Superior temporal gyrus (tissue), 1 donor: ENCODE data around the gene JAKMIP1.

ENCODE experiments used
- DNase-seq: peaks from one replicate; pipeline ENCODE4 v3.0.0-alpha.2; 2016; ENCODE audit errors: extremely low spot score

JAKMIP1 gene

DNA sequence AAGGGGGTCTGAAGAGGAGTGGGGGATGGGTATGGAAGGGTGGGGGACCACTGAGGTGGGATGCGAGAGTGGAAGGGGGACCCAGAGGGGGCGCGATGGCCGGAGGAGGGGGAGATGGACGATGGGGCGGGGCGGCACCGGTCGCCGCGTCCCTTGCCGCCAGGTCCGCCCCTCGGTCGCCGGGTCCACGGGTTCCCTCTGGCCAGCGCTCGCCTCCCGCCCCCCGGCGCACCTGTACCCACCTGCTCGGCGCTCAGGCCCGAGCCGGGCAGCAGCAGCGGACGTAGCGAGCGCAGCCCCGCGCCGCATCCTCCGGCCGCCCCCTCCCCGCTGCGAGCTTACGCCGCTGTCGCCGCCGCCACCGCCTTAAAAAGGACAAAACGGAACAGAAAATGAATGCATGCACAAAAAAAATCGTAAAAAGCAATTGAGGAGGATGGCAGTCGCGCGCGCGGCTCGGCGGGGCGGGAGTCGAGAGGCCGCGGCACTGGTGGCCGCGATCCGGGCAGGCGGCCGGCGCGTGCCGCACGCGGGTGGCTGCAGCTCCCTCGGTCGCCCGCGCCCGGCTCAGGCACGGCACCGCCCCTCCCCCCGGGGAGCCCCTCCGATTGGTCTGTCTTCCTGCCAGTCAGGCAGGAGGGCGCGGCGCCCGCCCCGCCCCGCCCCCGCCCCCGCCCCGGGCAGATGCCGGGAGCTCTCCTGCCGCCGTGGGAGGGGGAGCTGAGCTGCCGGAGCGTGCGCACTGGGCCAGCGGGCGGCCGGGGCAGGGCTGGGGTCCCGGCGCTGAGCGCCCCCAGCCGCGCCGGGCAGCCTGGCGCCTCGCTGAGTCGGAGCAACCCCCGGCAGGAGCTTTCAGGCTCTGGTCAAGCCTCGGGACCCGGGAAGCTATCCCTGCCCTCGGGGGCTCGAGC lies at the start of gene JAKMIP1:
TSS of gene JAKMIP1 (minus strand) at position 539 of the 911 bp plus-strand sequence. CDS start 87,699 bp downstream, outside the sequence.
- peak; percentile 77 for DNase-seq

- DNase-seq = no peak
These were observed 48.0 kb upstream of the JAKMIP1 start for GRCh38 chr4:6248394-6248793.

- DNase-seq = no peak
These were observed 45.9 kb upstream of the JAKMIP1 start for GRCh38 chr4:6246170-6246634.

DNA sequence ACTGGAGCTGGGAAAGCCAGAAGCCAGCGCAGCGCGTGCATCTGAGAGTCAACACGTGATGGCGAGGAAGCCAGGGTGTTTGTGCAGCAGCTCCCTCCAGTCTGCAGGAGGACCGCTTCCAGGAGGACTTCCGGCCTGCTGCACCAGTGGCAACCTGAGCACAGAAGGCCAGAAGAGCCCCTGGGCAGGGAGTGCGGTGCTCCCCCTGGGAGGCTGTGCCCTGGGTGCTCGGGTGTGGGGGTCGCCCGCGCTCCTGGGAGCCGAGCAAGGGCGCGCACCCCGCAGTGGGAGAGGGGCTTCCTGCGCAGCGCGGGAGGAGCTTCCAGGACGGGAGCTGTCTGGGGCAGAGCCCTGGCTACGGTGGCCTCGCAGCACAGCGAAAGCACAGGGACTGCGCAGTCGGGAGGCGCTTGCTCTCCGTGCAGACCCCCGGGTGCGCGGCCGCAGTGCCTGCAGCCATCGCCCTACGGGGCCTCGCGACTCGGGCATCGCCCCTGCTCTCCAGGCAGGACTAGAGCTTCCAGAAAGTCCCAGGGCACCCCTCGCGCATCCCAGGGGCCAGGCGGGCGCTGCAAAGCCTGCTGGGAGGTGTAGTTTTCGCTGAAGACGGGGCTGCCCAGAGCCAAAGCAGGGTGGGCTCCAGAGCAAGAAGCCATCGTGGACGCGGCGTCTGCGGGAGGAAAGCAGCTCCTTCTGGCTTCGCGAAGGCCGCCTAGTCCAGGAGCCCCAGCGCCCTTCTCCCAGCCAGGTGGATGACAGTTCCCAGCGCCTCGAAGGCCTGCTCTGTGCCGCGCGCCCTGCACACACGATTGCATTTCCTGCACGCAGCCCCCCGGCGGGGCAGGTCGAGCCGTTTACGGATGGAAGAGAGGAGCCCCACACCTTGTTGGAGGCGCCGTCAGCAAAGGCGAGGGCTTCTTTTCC lies 45.2 kb upstream of the JAKMIP1 start:
- peak; percentile 63 for DNase-seq

DNA sequence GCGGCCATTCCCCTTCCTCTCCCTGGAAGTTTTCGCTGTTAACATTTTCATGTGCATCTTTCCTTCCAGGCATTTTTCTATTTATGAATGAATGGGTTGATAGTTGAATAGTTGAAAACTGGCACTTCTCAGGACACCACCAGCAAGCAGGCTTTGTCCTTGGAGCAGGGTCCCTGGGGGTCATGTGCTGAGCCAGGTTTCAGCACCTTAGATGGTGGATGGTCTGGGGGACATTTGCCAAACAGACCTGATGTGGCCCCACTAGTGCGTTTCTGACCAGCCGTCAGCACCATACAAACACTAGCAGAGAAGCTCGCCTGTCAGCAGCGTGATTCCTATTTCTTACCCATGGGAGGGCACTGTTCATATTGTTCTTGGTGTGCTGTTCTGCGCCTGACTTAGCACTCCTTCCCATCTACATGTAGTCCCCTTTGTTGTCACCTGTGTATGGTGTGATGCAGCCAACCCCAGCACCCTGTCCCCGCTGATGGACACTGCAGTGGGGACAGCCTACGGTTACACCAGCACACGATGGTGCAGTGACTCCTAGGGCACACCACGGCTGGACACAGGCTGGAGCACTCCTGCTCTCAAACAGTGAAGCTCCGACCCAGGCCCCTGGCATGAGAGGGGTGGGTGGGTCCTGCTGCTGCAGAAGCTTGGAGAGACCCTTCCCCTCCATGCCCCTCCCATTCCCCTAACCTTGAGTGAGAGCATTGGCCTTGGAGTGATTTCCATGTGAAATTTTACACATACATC lies 42.1 kb upstream of the JAKMIP1 start:
- no peak for DNase-seq

- DNase-seq = no peak
These were observed 40.9 kb upstream of the JAKMIP1 start for GRCh38 chr4:6241062-6241845.

- no peak for DNase-seq
These were observed 39.6 kb upstream of the JAKMIP1 start for GRCh38 chr4:6239968-6240367.

GRCh38 chr4:6239486-6239885 lies 39.1 kb upstream of the JAKMIP1 start:
- no peak for DNase-seq

- no peak for DNase-seq
These were observed 36.6 kb upstream of the JAKMIP1 start for GRCh38 chr4:6236816-6237390.

DNA sequence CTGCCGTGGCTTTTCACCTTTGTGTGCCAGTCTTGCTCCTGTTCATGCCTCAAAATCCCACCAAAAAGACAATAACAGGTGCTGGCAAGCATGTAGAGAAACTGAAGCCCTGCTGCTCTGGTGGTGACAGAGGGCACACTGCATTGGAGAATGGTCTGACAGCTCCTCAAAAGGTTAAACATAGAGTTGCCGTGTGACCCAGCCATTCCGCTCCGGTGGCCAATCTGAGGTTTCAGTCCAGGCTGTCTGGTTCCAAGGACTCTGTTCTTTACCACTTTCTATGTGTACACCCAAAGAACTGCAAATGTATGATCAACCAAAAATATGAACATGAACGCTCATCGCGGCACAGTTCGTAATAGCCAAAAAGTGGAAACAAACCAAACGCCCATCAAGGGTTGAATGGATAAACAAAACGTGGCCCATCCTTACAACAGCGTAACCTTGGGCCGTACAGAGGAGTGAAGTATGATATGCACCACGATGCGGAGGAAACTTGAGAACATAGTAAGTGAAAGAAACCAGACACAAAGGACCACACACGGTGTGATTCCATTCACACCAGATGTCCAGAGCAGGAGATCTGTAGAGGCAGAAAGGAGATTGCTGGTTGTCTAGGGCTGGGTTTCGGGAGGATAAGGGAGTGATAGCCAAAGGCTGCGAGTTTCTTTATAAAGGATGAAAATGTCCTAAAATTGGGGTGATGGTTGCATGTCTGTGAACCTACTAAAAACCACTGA lies 35.7 kb upstream of the JAKMIP1 start:
- DNase-seq = no peak

DNA sequence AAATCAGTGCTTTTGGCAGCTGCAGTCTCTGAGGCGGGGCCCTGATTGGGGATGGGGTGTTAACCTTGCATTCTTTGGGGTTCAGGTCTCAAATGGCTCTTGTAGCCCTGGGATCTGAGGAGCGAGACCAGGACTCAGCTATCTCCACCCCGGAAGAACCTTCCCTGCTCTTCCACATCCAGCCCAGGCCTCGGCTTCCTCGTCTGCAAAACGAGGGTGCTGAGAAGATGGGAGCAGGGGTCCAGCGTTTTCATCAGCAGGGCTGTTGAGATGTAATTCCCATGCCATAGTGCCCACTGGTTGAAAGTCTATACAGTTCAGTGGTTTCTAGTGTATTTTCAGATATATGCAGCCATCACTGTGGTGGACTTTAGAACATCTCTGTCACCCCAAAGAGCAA lies 34.7 kb upstream of the JAKMIP1 start:
- no peak for DNase-seq

GRCh38 chr4:6233929-6234328 lies 33.6 kb upstream of the JAKMIP1 start:
- no peak for DNase-seq

DNA sequence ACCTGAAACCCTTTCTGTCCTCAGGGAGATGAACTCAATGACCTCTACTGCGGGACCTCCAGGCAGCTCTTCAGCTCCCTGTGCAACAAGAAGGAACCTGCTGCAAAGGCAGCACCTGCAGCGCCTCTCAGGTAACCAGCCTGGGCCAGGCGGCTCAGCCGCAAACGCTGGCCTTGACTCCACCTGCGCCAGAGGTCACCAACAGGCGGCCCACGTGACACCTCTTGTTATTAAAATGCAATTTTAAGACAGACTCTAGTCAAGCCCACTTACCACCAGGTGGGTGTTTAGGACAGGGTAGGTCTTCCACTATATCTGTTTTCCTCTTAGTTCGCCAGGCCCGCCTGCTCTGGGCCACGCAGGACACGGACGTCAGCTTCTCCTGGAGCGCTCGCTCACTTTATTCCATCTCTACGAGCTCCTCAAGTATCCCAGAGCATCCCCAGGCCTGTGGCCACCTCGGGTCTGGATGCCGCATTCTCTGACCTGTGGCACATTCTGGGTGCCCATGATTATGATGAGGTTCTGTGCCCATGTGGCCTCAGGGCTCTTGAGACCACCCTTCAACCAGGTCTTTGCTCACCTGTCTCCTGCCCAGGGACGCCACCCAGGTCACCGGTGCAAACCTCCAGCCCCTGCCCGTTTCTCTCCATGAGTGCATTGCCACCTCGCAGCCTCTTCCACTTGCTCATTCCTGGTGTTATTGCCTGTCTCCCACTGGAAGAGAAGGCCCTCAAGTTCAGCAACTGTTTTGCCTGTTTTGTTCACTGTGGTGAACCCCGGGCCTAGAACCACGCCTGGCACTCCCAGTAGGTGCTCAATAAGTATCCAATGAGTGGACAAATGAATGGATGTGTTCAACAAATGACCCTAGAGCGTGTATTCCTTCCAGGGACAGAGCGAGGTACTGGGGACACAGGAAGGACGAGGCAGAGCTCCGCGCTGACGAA lies 32.8 kb upstream of the JAKMIP1 start:
- no peak for DNase-seq

- DNase-seq = no peak
These were observed 31.4 kb upstream of the JAKMIP1 start for GRCh38 chr4:6231663-6232165.

- no peak for DNase-seq
These were observed 30.7 kb upstream of the JAKMIP1 start for GRCh38 chr4:6230827-6231662.

DNA sequence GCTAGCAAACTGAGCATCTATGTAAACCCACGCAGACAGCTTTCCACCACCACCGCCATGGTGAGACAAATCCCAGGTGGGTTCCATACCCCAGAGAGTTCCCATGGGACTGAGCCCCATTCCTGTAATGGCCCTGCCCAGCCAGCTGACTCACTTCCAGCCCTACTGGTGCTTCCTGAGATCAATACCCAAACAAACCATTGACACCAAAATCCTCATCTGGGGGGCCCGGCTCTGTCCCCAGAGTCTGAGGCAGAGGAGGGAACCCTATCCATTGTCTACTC lies 30.1 kb upstream of the JAKMIP1 start:
- no peak for DNase-seq

DNA sequence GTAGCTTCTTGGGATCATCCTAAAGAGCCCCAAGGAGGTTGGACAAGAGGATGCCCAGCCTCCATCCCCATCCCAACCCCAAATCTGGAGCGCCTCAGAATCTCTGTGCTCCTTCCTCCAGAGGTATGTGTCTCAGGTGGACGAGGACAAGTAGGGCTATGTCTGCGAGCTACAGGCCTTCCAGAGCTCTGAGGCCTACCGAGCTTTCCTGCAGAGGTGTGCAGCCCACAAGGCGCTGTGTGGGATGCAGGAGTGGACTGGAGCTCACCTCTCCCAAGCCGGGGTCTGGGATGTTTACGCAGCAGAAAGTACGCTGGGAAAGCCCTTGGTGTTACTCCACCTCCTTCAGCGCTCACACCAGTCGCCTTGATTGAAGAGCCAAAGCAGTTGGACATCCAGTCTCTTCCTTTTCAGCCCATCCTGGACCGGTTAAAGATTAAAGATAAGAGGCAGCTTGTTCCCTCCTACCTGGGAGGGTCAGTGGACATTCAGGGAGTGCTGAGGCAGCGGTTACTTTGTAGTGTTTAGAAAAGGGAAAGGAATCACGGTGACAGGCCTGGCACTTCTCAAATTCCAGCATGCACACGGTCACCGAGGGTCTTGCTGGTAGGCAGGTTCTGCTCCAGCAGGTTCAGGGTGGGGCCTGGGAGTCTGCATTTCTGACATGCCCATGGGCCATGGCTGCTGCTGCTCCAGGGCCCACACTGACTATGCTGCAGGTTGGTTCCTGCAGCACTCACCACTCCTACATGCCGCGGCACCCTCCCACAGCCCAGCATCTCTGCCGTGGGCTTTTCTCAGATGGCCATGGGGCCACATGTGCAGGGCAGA lies 29.5 kb upstream of the JAKMIP1 start:
- DNase-seq = no peak
